GM21717 (cell line): ENCODE results near the gene TSHZ1.

Source experiments
- ATAC-seq: cut with Tn5 transposase; IDR thresholded peaks from one replicate; pipeline ENCODE4 v1.9.1; 2021; ENCODE audit warnings: mild to moderate bottlenecking, moderate library complexity; ENCODE audit not compliant: unreplicated experiment

Gene TSHZ1

DNA sequence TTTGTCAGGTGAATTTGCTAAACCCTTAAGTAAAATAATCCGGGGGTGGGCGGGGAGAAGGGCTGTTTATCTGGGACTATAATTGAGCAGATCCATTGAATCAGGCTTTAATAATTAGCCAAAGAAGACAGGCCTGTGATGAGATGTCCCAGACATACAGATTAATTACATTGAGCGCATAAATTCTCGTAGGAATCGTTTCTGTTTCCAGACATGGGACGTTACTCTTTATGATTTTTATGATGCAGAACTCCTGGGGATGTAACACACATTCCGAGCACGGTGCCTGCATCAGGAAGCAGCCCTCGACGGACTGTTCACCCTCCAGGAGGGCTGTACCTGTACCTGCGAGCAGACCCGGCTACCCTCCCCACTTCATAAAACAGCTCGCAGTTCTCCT is 128.0 kb downstream of the TSHZ1 start:
- no peak for ATAC-seq
